Hepatocyte (in vitro differentiated cells): ENCODE data around the gene MT1G. TPM values are rescaled to one million over a fixed set of nuclear protein-coding genes. Genes with fewer than 3 reads are reported as not detected.
A peak's percentile ranks its signal among the peaks of the same experiment; 100 is the strongest.

Experiments used
- DNase-seq: peaks from one replicate; pipeline ENCODE4 v3.0.0-alpha.2; 2016; ENCODE audit warnings: low spot score
- H2AFZ ChIP-seq: fragments of 200-600 bp; sonication (generic); 2 replicates; pipeline ENCODE4 v1.6.0; 2016; ENCODE audit warnings: antibody characterized with exemption, mild to moderate bottlenecking
- H3K27ac ChIP-seq: fragments of 200-600 bp; sonication (generic); 2 replicates; pipeline ENCODE4 v1.5.1; 2016; ENCODE audit warnings: mild to moderate bottlenecking
- H3K27me3 ChIP-seq: fragments of 200-600 bp; sonication (generic); 2 replicates; pipeline ENCODE4 v1.6.1; 2016
- H3K36me3 ChIP-seq: fragments of 200-600 bp; sonication (generic); replicated peaks from 2 replicates; pipeline ENCODE4 v1.5.1; 2016; ENCODE audit warnings: low read depth; ENCODE audit not compliant: insufficient read depth
- H3K4me1 ChIP-seq: fragments of 200-600 bp; sonication (generic); 2 replicates; pipeline ENCODE4 v1.5.1; 2016; ENCODE audit warnings: mild to moderate bottlenecking, moderate library complexity; ENCODE audit not compliant: insufficient read depth
- H3K4me2 ChIP-seq: fragments of 200-600 bp; sonication (generic); 2 replicates; pipeline ENCODE4 v1.6.0; 2016
- H3K4me3 ChIP-seq: fragments of 200-600 bp; sonication (generic); 2 replicates; pipeline ENCODE4 v1.5.1; 2016; ENCODE audit warnings: mild to moderate bottlenecking
- H3K79me2 ChIP-seq: fragments of 200-600 bp; sonication (generic); 2 replicates; pipeline ENCODE4 v1.6.0; 2017; ENCODE audit warnings: mild to moderate bottlenecking
- H3K9me2 ChIP-seq: fragments of 200-600 bp; sonication (generic); replicated peaks from 2 replicates; pipeline ENCODE4 v1.6.0; 2017; ENCODE audit warnings: mild to moderate bottlenecking; ENCODE audit not compliant: insufficient read depth
- H3K9me3 ChIP-seq: fragments of 200-600 bp; sonication (generic); 2 replicates; pipeline ENCODE4 v1.5.1; 2016; ENCODE audit warnings: low read depth, mild to moderate bottlenecking
- H4K20me1 ChIP-seq: fragments of 200-600 bp; sonication (generic); 2 replicates; pipeline ENCODE4 v1.6.0; 2016; ENCODE audit warnings: mild to moderate bottlenecking; ENCODE audit not compliant: insufficient read depth, poor library complexity, severe bottlenecking
- CTCF ChIP-seq: fragments of 200-600 bp; sonication (generic); IDR thresholded peaks from 2 replicates; pipeline ENCODE4 v1.5.1; 2016; ENCODE audit warnings: antibody characterized with exemption, mild to moderate bottlenecking; ENCODE audit not compliant: poor library complexity
- EZH2 ChIP-seq: fragments of 200-600 bp; sonication (generic); IDR thresholded peaks from 2 replicates; pipeline ENCODE4 v1.6.1; 2016; ENCODE audit warnings: antibody characterized with exemption, mild to moderate bottlenecking, borderline replicate concordance
- EZH2phosphoT487 ChIP-seq: fragments of 200-600 bp; sonication (generic); IDR thresholded peaks from one replicate; pipeline ENCODE4 v1.6.1; 2018; ENCODE audit warnings: antibody characterized with exemption, mild to moderate bottlenecking, low read depth, moderate library complexity; ENCODE audit not compliant: unreplicated experiment, severe bottlenecking
- WGBS: methylation state at CpG from one replicate; pipeline ENCODE4 v1.1.6; 2016; ENCODE audit warnings: low lambda C conversion rate; ENCODE audit errors: missing lambda C conversion rate; 5-methylcytosine and 5-hydroxymethylcytosine counted together
- polyA plus RNA-seq: library from polyadenylated mRNA; unstranded; fragments of >200 nt; fragmentation: Nextera tagmentation; extraction: Ambion mirVana; gene quantifications from 2 replicates; pipeline ENCODE4 v1.2.1, GENCODE V29; 2016
- total RNA-seq: library from RNA; depleted of rRNA; stranded (reverse); fragments of >200 nt; gene quantifications from 2 replicates; pipeline ENCODE4 v1.2.3, GENCODE V29; 2014

Gene MT1G
- total and polyA plus RNA-seq, 2 experiments from 2014 or later: 44.5 to 64.1 TPM

GRCh38 chr16:56629531-56629930 is 38.3 kb downstream of the MT1G start:
- Histone ChIP-seq H3K4me1 (peaks cover 9% of the 10 kb centered on the region), H3K4me3 (no peak overlapping the region), H4K20me1 (no peaks in the 10 kb centered on the region), H2AFZ (no peak overlapping the region), H3K27me3 (peaks cover 78% of the 10 kb centered on the region), H3K79me2 (no peaks in the 10 kb centered on the region), H3K4me2 (no peak overlapping the region), H3K36me3 (no peaks in the 10 kb centered on the region), H3K27ac (no peak overlapping the region), H3K9me3 (no peaks in the 10 kb centered on the region), H3K9me2 (no peaks in the 10 kb centered on the region)
- no peak for DNase-seq
- TF ChIP-seq CTCF (no peak), EZH2phosphoT487 (no peak), EZH2 (no peak)
- WGBS: 44% methylated on average over 3 of the region's 3 CpGs

GRCh38 chr16:56628486-56629350 is 39.1 kb downstream of the MT1G start:
- Histone ChIP-seq H2AFZ (no peak overlapping the region), H3K4me2 (no peak overlapping the region), H3K4me3 (no peak overlapping the region), H3K36me3 (no peaks in the 10 kb centered on the region), H3K79me2 (no peaks in the 10 kb centered on the region), H3K9me3 (no peaks in the 10 kb centered on the region), H3K27me3 (peaks cover 70% of the 10 kb centered on the region), H3K9me2 (no peaks in the 10 kb centered on the region), H3K4me1 (peaks cover 9% of the 10 kb centered on the region), H4K20me1 (no peaks in the 10 kb centered on the region), H3K27ac (no peak overlapping the region)
- WGBS: 72% methylated on average over 9 of the region's 9 CpGs
- DNase-seq: no peak
- no peak for TF ChIP-seq EZH2phosphoT487
- no peak for TF ChIP-seq EZH2
- TF ChIP-seq CTCF: no peak

DNA sequence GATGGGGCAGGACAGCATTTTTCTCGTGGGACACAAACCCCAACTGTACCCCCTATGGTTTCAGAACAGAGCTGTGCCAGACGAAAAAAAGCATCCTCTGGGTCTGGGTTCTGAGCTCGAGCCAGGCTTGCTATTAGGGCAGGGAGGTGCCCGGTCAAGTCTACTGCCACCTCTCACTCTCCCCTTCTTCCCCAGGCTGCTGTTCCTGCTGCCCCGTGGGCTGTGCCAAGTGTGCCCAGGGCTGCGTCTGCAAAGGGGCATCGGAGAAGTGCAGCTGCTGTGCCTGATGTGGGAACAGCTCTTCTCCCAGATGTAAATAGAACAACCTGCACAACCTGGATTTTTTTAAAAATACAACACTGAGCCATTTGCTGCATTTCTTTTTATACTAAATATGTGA is 41.2 kb downstream of the MT1G start:
- H3K4me2 ChIP-seq: peak overlapping the region; percentile 97
- H3K27me3 ChIP-seq: peaks cover 54% of the 10 kb centered on the region
- H4K20me1 ChIP-seq: no peaks in the 10 kb centered on the region
- no peak overlapping the region for H2AFZ ChIP-seq
- no peak overlapping the region for H3K27ac ChIP-seq
- TF ChIP-seq EZH2phosphoT487: no peak
- no peak for TF ChIP-seq EZH2
- no peak for TF ChIP-seq CTCF
- 57% methylated on average over 7 of the region's 7 CpGs for WGBS
- H3K36me3 ChIP-seq: no peaks in the 10 kb centered on the region
- no peaks in the 10 kb centered on the region for H3K9me2 ChIP-seq
- DNase-seq: no peak
- no peak overlapping the region for H3K4me3 ChIP-seq
- no peaks in the 10 kb centered on the region for H3K9me3 ChIP-seq
- H3K4me1 ChIP-seq: peaks cover 4% of the 10 kb centered on the region
- no peaks in the 10 kb centered on the region for H3K79me2 ChIP-seq
